Measurements from ENCODE around the gene ZNF26.

- TF ChIP-seq, protein P1, sequence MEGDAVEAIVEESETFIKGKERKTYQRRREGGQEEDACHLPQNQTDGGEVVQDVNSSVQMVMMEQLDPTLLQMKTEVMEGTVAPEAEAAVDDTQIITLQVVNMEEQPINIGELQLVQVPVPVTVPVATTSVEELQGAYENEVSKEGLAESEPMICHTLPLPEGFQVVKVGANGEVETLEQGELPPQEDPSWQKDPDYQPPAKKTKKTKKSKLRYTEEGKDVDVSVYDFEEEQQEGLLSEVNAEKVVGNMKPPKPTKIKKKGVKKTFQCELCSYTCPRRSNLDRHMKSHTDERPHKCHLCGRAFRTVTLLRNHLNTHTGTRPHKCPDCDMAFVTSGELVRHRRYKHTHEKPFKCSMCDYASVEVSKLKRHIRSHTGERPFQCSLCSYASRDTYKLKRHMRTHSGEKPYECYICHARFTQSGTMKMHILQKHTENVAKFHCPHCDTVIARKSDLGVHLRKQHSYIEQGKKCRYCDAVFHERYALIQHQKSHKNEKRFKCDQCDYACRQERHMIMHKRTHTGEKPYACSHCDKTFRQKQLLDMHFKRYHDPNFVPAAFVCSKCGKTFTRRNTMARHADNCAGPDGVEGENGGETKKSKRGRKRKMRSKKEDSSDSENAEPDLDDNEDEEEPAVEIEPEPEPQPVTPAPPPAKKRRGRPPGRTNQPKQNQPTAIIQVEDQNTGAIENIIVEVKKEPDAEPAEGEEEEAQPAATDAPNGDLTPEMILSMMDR (conservative IDR thresholded peaks at IDR 0.05; ENCODE audit: low read depth, low read length) = no peak
- TF ChIP-seq EZH2 (IDR thresholded peaks at IDR 0.05; ENCODE audit: borderline replicate concordance, low read depth, low read length, poor library complexity, severe bottlenecking) = no peak
These were observed 51.2 kb downstream of the ZNF26 start, which contains the start of gene ZNF84 for GRCh38 chr12:133037207-133038005.

Measured in A673 (cell line).